Heart left ventricle (tissue), 13 donors: ENCODE data around the gene FGF14.

Experiments
- POLR2A ChIP-seq, 2 donors: fragments of 450-650 bp; IDR thresholded peaks; one replicate each; pipeline ENCODE4 v1.6.1; 2017; ENCODE audit warnings: antibody characterized with exemption in 2 of 2, mild to moderate bottlenecking in 2 of 2, moderate library complexity in 2 of 2
- TF ChIP-seq, protein P1 (sequence below), 12 donors: fragments of 200-600 bp; sonication (generic) in 4 of 12; IDR thresholded peaks; one replicate each; pipeline versions ENCODE4 v1.5.0 to v1.8.0; 2018 to 2022; ENCODE audit warnings: antibody characterized with exemption in 12 of 12, mild to moderate bottlenecking in 5 of 12
- donor health status: ischemic (EF 13 %, LVEDD 7.1; RV severe dilation, severe dysfunction).
- donor health status: DM: no; HTN: yes; CAD: no.
- donor health status: DM: no; HTN: no; CAD: no.
- donor health status: ischemic (EF 25% LVEDD 6.9; RV normal size, moderate dysfunction).
- donor health status: ischemic (EF 25% LVEDD 5.7; RV mildly dilated, moderate dysfunction).
- donor health status: ischemic (EF 35%, LVEDD 5.7; RV mildly dilated, moderate dysfunction).
- donor health status: nonischemic (EF 11% LVEDD 7.7; RV severe dilation, severe dysfunction).
- donor health status: DM: yes; HTN: yes; CAD: no.
- donor health status: PGD.
- donor health status: ischemic (EF 29% LVEDD 5.4; RV normal size, mild dysfunction).
- donor health status: nonischemic (EF 23%, LVEDD 6.1; RV moderate dilation, normal function).

GRCh38 chr13:102401265-102401664 lies 583 bp downstream of the FGF14 start:
- TF ChIP-seq POLR2A (IDR thresholded peaks at IDR 0.05): no peak
- TF ChIP-seq, protein P1, sequence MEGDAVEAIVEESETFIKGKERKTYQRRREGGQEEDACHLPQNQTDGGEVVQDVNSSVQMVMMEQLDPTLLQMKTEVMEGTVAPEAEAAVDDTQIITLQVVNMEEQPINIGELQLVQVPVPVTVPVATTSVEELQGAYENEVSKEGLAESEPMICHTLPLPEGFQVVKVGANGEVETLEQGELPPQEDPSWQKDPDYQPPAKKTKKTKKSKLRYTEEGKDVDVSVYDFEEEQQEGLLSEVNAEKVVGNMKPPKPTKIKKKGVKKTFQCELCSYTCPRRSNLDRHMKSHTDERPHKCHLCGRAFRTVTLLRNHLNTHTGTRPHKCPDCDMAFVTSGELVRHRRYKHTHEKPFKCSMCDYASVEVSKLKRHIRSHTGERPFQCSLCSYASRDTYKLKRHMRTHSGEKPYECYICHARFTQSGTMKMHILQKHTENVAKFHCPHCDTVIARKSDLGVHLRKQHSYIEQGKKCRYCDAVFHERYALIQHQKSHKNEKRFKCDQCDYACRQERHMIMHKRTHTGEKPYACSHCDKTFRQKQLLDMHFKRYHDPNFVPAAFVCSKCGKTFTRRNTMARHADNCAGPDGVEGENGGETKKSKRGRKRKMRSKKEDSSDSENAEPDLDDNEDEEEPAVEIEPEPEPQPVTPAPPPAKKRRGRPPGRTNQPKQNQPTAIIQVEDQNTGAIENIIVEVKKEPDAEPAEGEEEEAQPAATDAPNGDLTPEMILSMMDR (IDR thresholded peaks at IDR 0.05): no peak
